ENCODE results near the gene HMGXB3.
A peak's percentile ranks its signal among the peaks of the same experiment; 100 is the strongest.

HMGXB3 gene

GRCh38 chr5:149960272-149961185 lies 40.0 kb upstream of the HMGXB3 start, which contains the start of gene SLC26A2:
Gene SLC26A2, plus strand, starts transcription at chr5:149960758. Its CDS starts 16,895 bp downstream, at chr5:149977653.
- no peaks in the 10 kb centered on the region for H3K27me3 ChIP-seq (ENCODE audit: low read depth, low read length)
- H3K36me3 ChIP-seq (replicated peaks; ENCODE audit: low read depth, low read length): no peaks in the 10 kb centered on the region
- TF ChIP-seq EZH2phosphoT487 (IDR thresholded peaks at IDR 0.05; ENCODE audit: low read depth) (no peak), CTCF (IDR thresholded peaks at IDR 0.05; ENCODE audit: low read depth, low read length) (no peak)
- H2AFZ ChIP-seq (ENCODE audit: low read depth, low read length): peak within 1 kb of the TSS; percentile 89
- peaks cover 13% of the 10 kb centered on the region for H3K4me1 ChIP-seq (ENCODE audit: low read length)
- H3K9me3 ChIP-seq (ENCODE audit: insufficient read depth, low read length): no peaks in the 10 kb centered on the region
- no peaks in the 10 kb centered on the region for H4K20me1 ChIP-seq (ENCODE audit: insufficient read depth, low read length)
- H3K27ac ChIP-seq (ENCODE audit: low read length): no peak within 1 kb of the TSS
- H3K4me2 ChIP-seq (ENCODE audit: low read length): peak within 1 kb of the TSS; percentile 98
- H3K79me2 ChIP-seq (ENCODE audit: low read length): no peaks in the 10 kb centered on the region
- H3K4me3 ChIP-seq (ENCODE audit: low read length): peak within 1 kb of the TSS; percentile 92
- peak within 1 kb of the TSS; percentile 75 for H3K9ac ChIP-seq (ENCODE audit: low read length)

GRCh38 chr5:149961186-149961685 lies 39.3 kb upstream of the HMGXB3 start:
- no peaks in the 10 kb centered on the region for H4K20me1 ChIP-seq (ENCODE audit: insufficient read depth, low read length)
- H3K79me2 ChIP-seq (ENCODE audit: low read length): no peaks in the 10 kb centered on the region
- no peak overlapping the region for H3K27ac ChIP-seq (ENCODE audit: low read length)
- no peaks in the 10 kb centered on the region for H3K36me3 ChIP-seq (replicated peaks; ENCODE audit: low read depth, low read length)
- H3K27me3 ChIP-seq (ENCODE audit: low read depth, low read length): no peaks in the 10 kb centered on the region
- TF ChIP-seq CTCF (IDR thresholded peaks at IDR 0.05; ENCODE audit: low read depth, low read length) (no peak), EZH2phosphoT487 (IDR thresholded peaks at IDR 0.05; ENCODE audit: low read depth) (no peak)
- H3K4me2 ChIP-seq (ENCODE audit: low read length): peak overlapping the region; percentile 98
- H3K4me3 ChIP-seq (ENCODE audit: low read length): peak overlapping the region; percentile 92
- H3K4me1 ChIP-seq (ENCODE audit: low read length): peaks cover 13% of the 10 kb centered on the region
- H3K9me3 ChIP-seq (ENCODE audit: insufficient read depth, low read length): no peaks in the 10 kb centered on the region
- peak overlapping the region; percentile 89; the same call in 1 of the 2 replicates for H2AFZ ChIP-seq (ENCODE audit: low read depth, low read length)
- peak overlapping the region; percentile 63 for H3K9ac ChIP-seq (ENCODE audit: low read length)

- Histone ChIP-seq H3K27ac (ENCODE audit: low read length) (no peak overlapping the region), H4K20me1 (ENCODE audit: insufficient read depth, low read length) (no peaks in the 10 kb centered on the region), H3K36me3 (replicated peaks; ENCODE audit: low read depth, low read length) (no peaks in the 10 kb centered on the region), H2AFZ (ENCODE audit: low read depth, low read length) (no peak overlapping the region), H3K4me3 (ENCODE audit: low read length) (no peak overlapping the region), H3K4me1 (ENCODE audit: low read length) (peaks cover 13% of the 10 kb centered on the region), H3K9ac (ENCODE audit: low read length) (no peak overlapping the region), H3K4me2 (ENCODE audit: low read length) (peak overlapping the region; percentile 98; the same call in 1 of the 2 replicates), H3K27me3 (ENCODE audit: low read depth, low read length) (no peaks in the 10 kb centered on the region), H3K9me3 (ENCODE audit: insufficient read depth, low read length) (no peaks in the 10 kb centered on the region), H3K79me2 (ENCODE audit: low read length) (no peaks in the 10 kb centered on the region)
- TF ChIP-seq CTCF (IDR thresholded peaks at IDR 0.05; ENCODE audit: low read depth, low read length): peak; percentile 52
- no peak for TF ChIP-seq EZH2phosphoT487 (IDR thresholded peaks at IDR 0.05; ENCODE audit: low read depth)
Measured at GRCh38 chr5:149961957-149962409, 38.6 kb upstream of the HMGXB3 start.

- peaks cover 13% of the 10 kb centered on the region for H3K4me1 ChIP-seq (ENCODE audit: low read length)
- no peaks in the 10 kb centered on the region for H3K27me3 ChIP-seq (ENCODE audit: low read depth, low read length)
- H4K20me1 ChIP-seq (ENCODE audit: insufficient read depth, low read length): no peaks in the 10 kb centered on the region
- TF ChIP-seq CTCF (IDR thresholded peaks at IDR 0.05; ENCODE audit: low read depth, low read length) (no peak), EZH2phosphoT487 (IDR thresholded peaks at IDR 0.05; ENCODE audit: low read depth) (no peak)
- no peak overlapping the region for H3K4me3 ChIP-seq (ENCODE audit: low read length)
- H3K9ac ChIP-seq (ENCODE audit: low read length): no peak overlapping the region
- no peak overlapping the region for H3K27ac ChIP-seq (ENCODE audit: low read length)
- H3K36me3 ChIP-seq (replicated peaks; ENCODE audit: low read depth, low read length): no peaks in the 10 kb centered on the region
- H3K9me3 ChIP-seq (ENCODE audit: insufficient read depth, low read length): no peaks in the 10 kb centered on the region
- H3K4me2 ChIP-seq (ENCODE audit: low read length): no peak overlapping the region
- H2AFZ ChIP-seq (ENCODE audit: low read depth, low read length): no peak overlapping the region
- H3K79me2 ChIP-seq (ENCODE audit: low read length): no peaks in the 10 kb centered on the region
Measured at GRCh38 chr5:149962601-149963300, 37.8 kb upstream of the HMGXB3 start.
